HL-60 (cell line): ENCODE measurements around the gene S1PR2.

ENCODE experiments used
- DNase-seq, 2 experiments: peaks; one replicate each; pipeline ENCODE4 v3.0.0-alpha.2; 2010 to 2020; ENCODE audit warnings: low read depth in 1 of 2, low spot score in 1 of 2
- H3K27ac ChIP-seq: fragments of 250-450 bp; sonication (Bioruptor Pico); replicated peaks from 2 replicates; pipeline ENCODE4 v1.5.1; 2020; ENCODE audit warnings: mild to moderate bottlenecking, moderate library complexity
- H3K27me3 ChIP-seq: fragments of 250-450 bp; sonication (Bioruptor Pico); 2 replicates; pipeline ENCODE4 v1.5.1; 2021; ENCODE audit warnings: mild to moderate bottlenecking, moderate library complexity; ENCODE audit not compliant: insufficient read depth, poor library complexity, severe bottlenecking
- H3K4me3 ChIP-seq: replicated peaks from 2 replicates; pipeline ENCODE4 v1.5.1; 2011; ENCODE audit warnings: mild to moderate bottlenecking, control low read depth, low read length; ENCODE audit not compliant: insufficient read depth
- CTCF ChIP-seq: IDR thresholded peaks from one replicate; pipeline ENCODE4 v1.5.1; 2011; ENCODE audit warnings: low read length, control low read depth, inconsistent platforms; ENCODE audit not compliant: insufficient read depth
- GABPA ChIP-seq: IDR thresholded peaks from 2 replicates; pipeline ENCODE4 v1.6.1; 2012; ENCODE audit warnings: low read depth
- POLR2AphosphoS5 ChIP-seq: IDR thresholded peaks from 2 replicates; pipeline ENCODE4 v1.6.1; 2012; ENCODE audit warnings: low read depth
- REST ChIP-seq: IDR thresholded peaks from 2 replicates; pipeline ENCODE4 v1.6.1; 2012; ENCODE audit warnings: low read depth; ENCODE audit not compliant: insufficient replicate concordance
- SPI1 ChIP-seq: IDR thresholded peaks from 2 replicates; pipeline ENCODE4 v1.6.1; 2012; ENCODE audit warnings: low read depth, mild to moderate bottlenecking, borderline replicate concordance

S1PR2 gene

GRCh38 chr19:10220695-10221094 is 10.4 kb downstream of the S1PR2 start:
- Histone ChIP-seq H3K27me3 (no peaks in the 10 kb centered on the region), H3K4me3 (no peak overlapping the region), H3K27ac (no peak overlapping the region)
- TF ChIP-seq POLR2AphosphoS5 (no peak), REST (no peak), SPI1 (no peak), GABPA (no peak), CTCF (no peak)
- DNase-seq = no peak

DNA sequence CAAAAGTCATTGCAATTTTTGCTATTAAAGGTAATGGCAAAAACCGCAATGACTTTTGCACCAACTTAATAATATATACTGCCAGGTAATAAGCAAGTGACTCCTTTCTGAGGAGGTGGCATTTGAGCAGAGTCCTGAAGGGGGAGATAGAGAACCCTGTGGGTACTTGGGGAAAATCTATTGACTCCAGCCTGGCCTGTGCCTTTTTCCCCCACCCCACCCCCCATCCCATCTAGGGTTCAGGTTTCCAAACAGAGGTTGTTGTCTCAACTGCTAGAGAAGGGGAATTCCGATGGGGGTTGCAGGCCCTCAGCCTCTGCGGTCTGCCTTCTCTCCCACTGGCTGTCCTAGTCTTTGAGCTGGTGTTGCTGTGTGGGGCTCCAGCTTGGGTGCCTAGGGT is 11.5 kb downstream of the S1PR2 start:
- Histone ChIP-seq H3K27me3 (no peaks in the 10 kb centered on the region), H3K27ac (no peak overlapping the region), H3K4me3 (no peak overlapping the region)
- peak in 1 of 2 experiments; percentile 61 for DNase-seq
- TF ChIP-seq CTCF (peak; percentile 39), POLR2AphosphoS5 (no peak)

DNA sequence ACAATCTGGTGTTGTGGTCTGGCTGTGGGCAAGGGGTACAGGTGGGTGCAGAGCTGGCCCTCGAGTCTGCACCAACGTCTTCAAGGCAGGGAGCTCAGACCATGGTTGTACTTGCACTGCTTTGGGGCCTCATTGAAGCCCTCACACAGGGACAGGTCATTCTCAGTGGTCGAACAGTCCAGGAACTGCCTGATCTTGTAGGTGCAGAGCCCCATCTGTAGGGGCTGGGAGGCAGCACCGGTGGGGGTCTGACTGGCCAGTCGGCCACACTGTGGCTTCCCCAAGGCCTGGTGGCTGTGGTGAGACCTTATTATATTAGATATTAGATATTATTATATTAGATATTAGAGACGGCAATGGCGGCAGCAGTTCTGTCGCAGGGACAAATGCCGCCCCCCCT is 14.0 kb downstream of the S1PR2 start:
- Histone ChIP-seq H3K27me3 (no peaks in the 10 kb centered on the region), H3K4me3 (no peak overlapping the region), H3K27ac (no peak overlapping the region)
- TF ChIP-seq REST = no peak
- TF ChIP-seq POLR2AphosphoS5 = no peak
- TF ChIP-seq CTCF = no peak
- TF ChIP-seq SPI1 = no peak
- TF ChIP-seq GABPA = no peak
- no peak for DNase-seq

- Histone ChIP-seq H3K27ac (no peak overlapping the region), H3K4me3 (no peak overlapping the region), H3K27me3 (no peaks in the 10 kb centered on the region)
- TF ChIP-seq CTCF (no peak), GABPA (no peak), REST (no peak), POLR2AphosphoS5 (no peak), SPI1 (no peak)
- DNase-seq = no peak
Observed at GRCh38 chr19:10214784-10215183, 16.3 kb downstream of the S1PR2 start.
